NCI-H510A treated with DMSO at 0.1 percent for 48 hours (cell line): ENCODE results near the gene TBL1X.

Source experiments
- DNase-seq: peaks from one replicate; lab custom pipeline; 2025; lab: John Stamatoyannopoulos, UW

The TBL1X gene

DNA sequence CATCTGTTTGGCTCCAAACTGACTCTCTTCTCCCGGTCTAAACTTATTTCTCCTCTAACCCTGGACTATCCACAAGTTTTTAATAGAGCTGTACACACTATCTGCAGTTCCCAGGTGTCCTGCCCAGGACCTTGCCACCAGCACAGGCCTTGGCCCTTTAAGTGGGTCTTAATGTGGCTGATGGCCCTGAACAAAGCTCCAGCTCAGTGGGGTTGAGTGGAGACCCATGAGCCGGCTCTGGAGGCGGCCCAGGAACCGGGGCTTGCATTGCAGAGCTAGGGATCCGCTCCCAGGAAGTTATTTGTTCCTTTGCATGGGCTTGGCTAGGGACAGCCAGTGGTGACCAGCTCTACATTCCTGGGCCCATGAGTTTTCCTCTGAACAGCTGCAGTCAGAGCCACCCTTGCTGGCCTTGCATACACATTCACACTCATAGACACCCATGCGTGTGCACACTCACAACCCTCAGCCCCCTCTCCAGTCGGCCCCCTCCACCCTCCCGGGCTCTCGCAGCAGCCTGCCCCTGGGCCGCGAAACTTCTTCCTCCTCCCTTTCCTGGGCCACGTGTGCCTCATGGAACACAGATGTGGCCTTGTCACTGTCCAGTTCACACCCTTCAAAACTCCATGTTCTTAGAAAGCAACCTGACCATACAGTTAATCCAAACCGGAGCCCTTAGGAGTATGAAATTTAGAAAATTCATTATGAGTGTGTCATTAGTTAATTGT lies 242.6 kb downstream of the TBL1X start:
- DNase-seq: no peak

GRCh38 chrX:9708086-9708485 lies 243.2 kb downstream of the TBL1X start:
- DNase-seq: no peak

DNA sequence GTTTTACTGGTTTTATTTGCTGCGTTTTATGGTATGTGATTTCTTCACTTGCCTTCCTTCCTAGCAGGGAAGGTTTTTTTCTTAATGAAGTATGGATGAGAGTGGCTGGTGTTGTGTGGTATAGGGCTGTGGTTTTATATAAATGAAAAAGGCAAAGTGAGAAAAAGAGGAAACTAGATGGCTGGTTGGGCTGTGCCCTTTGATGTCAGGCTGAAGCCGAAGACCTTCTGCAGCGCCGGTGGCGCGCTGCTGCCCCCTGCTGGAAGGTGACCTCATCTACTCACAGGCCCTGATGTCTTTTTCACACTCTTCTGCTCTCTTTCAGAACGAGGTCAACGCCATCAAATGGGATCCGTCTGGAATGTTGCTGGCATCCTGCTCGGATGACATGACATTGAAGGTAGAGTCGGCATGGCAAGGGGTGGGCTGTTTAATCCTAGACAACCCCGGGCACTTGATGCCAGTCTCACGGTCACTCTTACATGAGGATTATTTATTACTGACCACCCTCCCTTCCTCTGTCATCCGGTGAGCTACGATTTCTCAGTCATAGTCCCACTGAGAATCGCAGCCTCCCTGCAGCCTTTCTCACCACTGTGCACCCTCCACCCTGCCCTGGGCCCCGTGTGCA lies 244.2 kb downstream of the TBL1X start:
- peak; percentile 81 for DNase-seq

DNA sequence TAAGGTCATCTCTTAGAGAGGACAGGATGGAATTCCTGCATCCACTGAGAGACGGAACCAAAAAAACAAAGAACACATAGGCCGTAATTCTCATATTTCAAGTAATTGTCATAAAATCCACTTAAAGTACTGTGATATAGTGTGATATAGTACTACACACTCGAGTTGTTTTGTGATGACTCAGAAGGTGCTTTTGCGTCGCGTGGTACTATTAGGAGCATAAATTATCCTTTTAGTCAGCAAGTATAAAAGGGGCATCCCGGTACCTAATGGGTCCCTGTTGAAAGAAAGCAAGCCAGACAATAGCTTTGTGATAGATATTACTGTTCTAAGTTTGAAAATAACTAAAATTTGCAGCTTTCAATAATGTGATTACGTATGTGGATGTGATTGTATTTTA lies 245.5 kb downstream of the TBL1X start:
- DNase-seq: no peak

DNA sequence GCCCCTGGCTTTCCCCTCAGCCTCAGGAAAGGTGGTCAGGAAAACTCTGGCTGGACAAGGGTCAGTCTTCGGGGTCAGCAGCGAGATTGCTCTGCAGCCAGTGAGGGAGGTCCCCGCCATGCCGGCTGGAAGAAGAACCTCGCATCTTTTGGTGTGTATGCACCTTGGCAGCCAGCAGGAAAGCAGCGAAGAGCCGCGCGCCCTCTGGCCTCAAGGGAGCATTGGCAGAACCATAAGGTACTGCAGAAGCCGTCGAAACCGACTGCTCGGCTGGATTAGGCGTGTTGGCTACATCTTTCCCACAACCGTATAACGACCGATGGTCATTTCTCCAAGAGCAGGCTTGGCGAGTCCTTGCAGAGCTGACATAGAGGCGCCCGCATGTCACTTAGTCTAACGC lies 252.5 kb downstream of the TBL1X start:
- no peak for DNase-seq

DNA sequence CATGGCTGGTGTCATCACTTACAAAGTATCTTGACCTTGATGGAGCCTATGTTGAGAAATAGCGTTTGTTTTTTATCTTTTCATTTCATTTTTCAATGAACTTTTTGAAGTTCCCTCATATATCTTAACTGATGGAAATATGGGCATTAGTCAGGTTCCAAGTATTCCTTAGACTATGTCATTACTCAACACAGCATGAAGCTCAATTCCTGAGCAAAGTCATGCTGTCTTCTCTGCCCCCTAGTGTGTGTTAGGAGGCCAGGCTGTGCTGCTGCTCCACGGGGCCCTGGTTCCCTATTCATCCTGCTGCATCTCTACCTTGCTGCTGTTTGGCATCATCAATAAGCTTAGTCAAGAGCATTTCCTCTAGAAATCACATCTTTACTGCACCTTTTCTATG lies 259.9 kb downstream of the TBL1X start:
- DNase-seq: no peak

DNA sequence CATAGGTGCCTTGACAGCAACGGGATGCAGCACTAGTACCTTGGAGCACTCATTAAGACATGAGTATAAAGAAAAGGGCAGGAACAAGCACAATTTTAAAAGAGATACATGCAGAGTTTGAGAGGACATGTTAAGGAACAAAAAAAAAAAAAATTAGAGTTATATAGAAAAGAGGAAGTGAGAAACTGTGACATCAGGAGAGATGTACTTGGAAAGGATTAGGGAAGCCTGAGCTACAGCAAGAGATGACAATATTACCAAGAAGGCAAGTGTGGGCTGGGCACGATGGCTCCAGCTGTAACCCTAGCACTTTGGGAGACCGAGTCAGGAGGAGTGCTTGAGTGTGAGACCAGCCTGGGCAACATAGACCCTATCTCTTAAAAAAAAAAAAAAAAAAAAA lies 263.4 kb downstream of the TBL1X start:
- no peak for DNase-seq

DNA sequence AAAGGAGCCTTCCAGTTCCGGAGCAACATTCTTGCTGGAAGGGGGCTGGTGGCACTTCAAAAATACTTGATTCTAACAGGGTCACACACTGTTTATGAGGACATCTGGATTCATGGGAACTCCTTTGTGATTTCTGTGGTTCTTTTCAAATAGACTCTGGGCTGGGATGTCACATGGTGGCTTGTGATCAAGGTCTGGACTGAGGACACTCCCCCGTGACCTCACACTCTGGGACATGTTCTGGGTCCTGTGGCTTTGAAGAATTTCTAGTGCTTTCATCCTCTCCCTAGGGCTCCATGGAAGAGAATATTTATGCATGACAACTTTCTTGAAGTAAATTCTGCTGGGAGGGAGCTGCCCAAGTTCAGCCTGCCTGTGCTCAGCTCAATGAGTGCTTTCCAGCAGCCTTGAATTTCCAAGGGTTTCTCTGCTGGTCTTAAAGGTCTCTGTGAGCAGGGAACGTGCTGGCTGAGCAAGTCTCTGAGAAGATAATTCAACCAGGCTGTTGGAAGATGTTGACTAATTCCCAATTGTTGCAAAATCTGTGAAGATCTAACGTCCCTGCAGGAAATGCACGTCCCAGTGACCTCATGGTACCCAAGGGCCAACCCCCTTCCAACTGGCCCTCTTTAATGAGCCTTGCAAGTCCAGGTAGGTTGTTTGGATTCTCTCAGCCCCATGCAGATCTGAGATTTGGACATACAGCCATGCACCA lies 264.5 kb downstream of the TBL1X start:
- no peak for DNase-seq

GRCh38 chrX:9730078-9730477 lies 265.2 kb downstream of the TBL1X start:
- no peak for DNase-seq

- no peak for DNase-seq
Measured at GRCh38 chrX:9730752-9731151, 265.9 kb downstream of the TBL1X start.

DNA sequence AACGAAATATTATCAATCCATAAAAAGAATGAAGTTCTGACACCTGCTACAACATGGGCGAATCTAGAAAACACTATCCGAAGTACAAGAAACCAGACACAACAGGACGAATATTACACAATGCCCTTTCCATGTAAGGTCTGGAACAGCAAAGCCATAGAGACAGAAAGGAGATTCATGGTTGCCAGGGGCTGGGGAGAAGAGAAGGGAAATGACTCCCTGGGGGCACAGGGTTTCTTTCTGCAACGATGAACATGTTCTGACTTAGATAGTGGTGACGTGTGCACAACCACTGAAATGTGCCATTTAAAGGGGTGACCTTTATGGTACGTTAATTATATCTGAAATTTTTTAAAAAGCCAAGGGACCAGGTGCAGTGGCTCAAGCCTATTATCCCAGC lies 272.5 kb downstream of the TBL1X start:
- no peak for DNase-seq

DNA sequence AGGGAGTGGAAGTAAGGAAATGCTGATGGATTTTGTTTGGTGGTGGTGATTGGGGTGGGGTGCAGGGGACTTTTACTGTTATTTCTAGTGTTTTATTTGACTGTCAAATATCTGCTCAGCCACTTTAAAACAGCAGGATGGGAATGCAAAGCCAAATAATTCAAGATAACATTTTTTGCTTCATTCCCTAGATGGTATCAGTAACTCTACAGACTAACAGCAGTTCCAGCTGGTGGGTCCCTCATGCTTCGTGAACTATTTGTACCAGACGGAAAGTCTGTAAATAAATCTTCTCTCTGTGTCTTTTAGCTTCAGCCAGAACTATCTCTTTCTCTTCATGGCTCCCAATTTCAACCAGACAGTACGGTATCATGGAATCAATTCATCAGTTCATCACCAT lies 273.3 kb downstream of the TBL1X start:
- no peak for DNase-seq

- no peak for DNase-seq
Measured at GRCh38 chrX:9739130-9739529, 274.3 kb downstream of the TBL1X start.

DNA sequence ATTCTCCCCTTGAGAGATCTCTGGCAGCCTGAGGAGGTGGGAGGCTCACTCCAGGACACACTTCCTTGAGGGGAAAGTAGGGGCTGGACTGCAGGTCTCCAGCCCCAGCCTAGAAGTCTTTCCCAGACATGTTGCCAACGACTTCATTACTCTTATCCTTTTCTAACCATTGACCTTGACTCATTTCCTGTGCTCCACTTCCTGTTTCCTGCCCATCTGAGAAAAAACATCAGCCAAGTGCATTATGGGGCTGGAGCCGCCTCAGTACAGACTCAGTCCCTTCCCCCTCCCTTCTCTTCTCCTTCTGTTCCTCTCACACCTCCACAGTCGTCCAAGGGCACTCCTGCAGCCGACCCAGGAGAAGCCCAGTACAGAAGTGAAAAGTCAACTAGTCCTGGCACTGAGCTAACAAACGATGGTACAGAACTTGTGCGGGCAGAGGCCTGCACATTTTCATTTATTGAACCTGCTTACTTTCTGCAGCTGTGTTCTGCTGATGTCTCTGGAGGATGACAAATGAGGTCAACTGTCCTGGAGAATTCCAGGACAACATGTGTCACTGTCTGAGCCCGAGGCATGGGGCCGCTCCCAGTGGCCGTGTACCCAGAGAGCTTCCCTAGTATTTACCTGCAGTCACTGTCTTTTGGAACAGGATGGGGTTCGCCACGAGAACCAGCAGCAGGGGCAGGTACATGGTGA lies 280.7 kb downstream of the TBL1X start:
- DNase-seq: no peak

GRCh38 chrX:9746148-9746888 lies 281.5 kb downstream of the TBL1X start:
- no peak for DNase-seq

- no peak for DNase-seq
Measured at GRCh38 chrX:9747644-9748043, 282.8 kb downstream of the TBL1X start.

GRCh38 chrX:9749146-9749692 lies 284.4 kb downstream of the TBL1X start:
- DNase-seq: no peak

DNA sequence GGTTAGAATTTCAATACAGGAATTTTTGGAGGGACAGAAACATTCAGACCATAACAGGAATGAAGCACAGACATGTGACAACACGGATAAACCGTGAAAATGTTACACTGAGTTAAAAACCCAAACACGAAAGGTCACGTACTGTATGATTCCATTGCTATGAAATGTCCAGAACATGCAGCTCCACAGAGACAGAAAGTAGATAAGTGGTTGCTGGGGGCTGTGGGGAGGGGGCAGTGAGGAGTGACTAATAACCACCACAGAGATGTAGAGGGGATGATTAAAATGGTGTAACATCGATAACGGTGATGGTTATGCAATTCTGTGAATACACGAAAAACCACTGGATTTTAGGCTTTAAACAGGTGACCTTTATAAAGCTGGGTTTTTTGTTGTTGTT lies 292.5 kb downstream of the TBL1X start:
- DNase-seq: no peak

- DNase-seq: no peak
Measured at GRCh38 chrX:9758021-9758638, 293.3 kb downstream of the TBL1X start.

GRCh38 chrX:9759337-9759736 lies 294.5 kb downstream of the TBL1X start:
- no peak for DNase-seq

- no peak for DNase-seq
Measured at GRCh38 chrX:9765072-9765736, 300.3 kb downstream of the TBL1X start.
